ENCODE results near the gene TCERG1L. TPM values are rescaled to one million over a fixed set of nuclear protein-coding genes. Genes with fewer than 3 reads are reported as not detected.

Gene TCERG1L
- total RNA-seq, 1 donor from 2014 or later, result not detected

- no peaks in the 10 kb centered on the region for H3K36me3 ChIP-seq
- H3K27me3 ChIP-seq, result peaks cover 17% of the 10 kb centered on the region
- H3K9me3 ChIP-seq, result no peaks in the 10 kb centered on the region
- H3K4me1 ChIP-seq, result no peaks in the 10 kb centered on the region
- no peak overlapping the region for H3K27ac ChIP-seq
- ATAC-seq (no peak), DNase-seq (peak; percentile 53)
- TF ChIP-seq, protein P1, sequence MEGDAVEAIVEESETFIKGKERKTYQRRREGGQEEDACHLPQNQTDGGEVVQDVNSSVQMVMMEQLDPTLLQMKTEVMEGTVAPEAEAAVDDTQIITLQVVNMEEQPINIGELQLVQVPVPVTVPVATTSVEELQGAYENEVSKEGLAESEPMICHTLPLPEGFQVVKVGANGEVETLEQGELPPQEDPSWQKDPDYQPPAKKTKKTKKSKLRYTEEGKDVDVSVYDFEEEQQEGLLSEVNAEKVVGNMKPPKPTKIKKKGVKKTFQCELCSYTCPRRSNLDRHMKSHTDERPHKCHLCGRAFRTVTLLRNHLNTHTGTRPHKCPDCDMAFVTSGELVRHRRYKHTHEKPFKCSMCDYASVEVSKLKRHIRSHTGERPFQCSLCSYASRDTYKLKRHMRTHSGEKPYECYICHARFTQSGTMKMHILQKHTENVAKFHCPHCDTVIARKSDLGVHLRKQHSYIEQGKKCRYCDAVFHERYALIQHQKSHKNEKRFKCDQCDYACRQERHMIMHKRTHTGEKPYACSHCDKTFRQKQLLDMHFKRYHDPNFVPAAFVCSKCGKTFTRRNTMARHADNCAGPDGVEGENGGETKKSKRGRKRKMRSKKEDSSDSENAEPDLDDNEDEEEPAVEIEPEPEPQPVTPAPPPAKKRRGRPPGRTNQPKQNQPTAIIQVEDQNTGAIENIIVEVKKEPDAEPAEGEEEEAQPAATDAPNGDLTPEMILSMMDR (IDR thresholded peaks at IDR 0.05), result no peak
- no peak overlapping the region for H3K4me3 ChIP-seq
- intact Hi-C loops (cut with DNase I), result no loop called here
Observed at GRCh38 chr10:131246775-131247174, 64.7 kb downstream of the TCERG1L start.

GRCh38 chr10:131246089-131246488 lies 65.4 kb downstream of the TCERG1L start:
- TF ChIP-seq, protein P1 (IDR thresholded peaks at IDR 0.05), result no peak
- Histone ChIP-seq H3K27ac (no peak overlapping the region), H3K4me3 (no peak overlapping the region), H3K27me3 (peaks cover 17% of the 10 kb centered on the region), H3K9me3 (no peaks in the 10 kb centered on the region), H3K36me3 (no peaks in the 10 kb centered on the region), H3K4me1 (no peaks in the 10 kb centered on the region)
- peak; percentile 38 for DNase-seq
- ATAC-seq, result no peak
- intact Hi-C loops (cut with DNase I), result no loop called here

GRCh38 chr10:131245475-131246059 lies 66.0 kb downstream of the TCERG1L start:
- TF ChIP-seq, protein P1 (IDR thresholded peaks at IDR 0.05), result no peak
- no peak overlapping the region for H3K27ac ChIP-seq
- H3K4me3 ChIP-seq, result no peak overlapping the region
- no peaks in the 10 kb centered on the region for H3K9me3 ChIP-seq
- ATAC-seq, result no peak
- DNase-seq, result peak; percentile 44
- peaks cover 17% of the 10 kb centered on the region for H3K27me3 ChIP-seq
- no peaks in the 10 kb centered on the region for H3K36me3 ChIP-seq
- H3K4me1 ChIP-seq, result no peaks in the 10 kb centered on the region
- intact Hi-C loops (cut with DNase I), result no loop called here

DNA sequence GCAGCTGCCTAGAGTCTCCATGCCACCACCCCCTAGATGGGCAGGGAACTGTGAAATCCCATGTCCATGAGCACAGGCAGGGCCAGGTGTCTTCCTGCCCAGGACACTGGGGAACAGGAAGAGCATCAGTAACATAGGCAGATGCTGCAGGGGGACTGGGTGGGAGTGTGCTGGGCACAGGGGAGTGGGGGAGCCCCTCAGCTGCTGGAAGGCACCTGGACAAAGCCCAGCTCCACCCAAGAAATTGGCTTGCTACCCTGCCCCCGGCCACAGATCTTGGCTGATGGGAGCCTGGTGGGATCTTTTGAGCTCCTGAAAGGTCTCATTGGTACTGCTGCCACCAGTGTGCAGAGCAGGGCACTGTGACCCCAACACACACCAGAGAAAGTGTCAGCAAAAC lies 66.7 kb downstream of the TCERG1L start:
- no peak overlapping the region for H3K4me3 ChIP-seq
- no peaks in the 10 kb centered on the region for H3K9me3 ChIP-seq
- H3K27me3 ChIP-seq, result peaks cover 14% of the 10 kb centered on the region
- intact Hi-C loops (cut with DNase I), result no loop called here
- no peaks in the 10 kb centered on the region for H3K4me1 ChIP-seq
- DNase-seq (peak; percentile 49), ATAC-seq (no peak)
- TF ChIP-seq, protein P1 (IDR thresholded peaks at IDR 0.05), result no peak
- no peak overlapping the region for H3K27ac ChIP-seq
- H3K36me3 ChIP-seq, result no peaks in the 10 kb centered on the region

DNA sequence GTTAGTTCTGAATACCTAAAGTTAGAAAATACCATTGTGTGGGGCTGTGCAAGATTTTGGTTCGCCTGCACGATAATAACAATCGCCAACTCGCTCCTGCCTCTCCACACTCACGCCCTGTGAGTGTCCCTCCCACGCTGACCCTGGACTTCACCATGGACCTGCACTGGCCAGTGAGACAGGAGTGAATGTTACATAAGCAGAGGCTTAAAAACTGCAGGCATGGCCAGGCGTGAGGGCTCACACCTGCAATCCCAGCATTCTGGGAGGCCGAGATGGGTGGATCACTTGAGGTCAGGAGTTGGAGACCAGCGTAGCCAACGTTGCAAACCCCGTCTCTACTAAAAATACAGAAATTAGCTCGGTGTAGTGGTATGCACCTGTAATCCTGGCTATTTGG lies 68.4 kb downstream of the TCERG1L start:
- ATAC-seq (no peak), DNase-seq (peak; percentile 38)
- no peaks in the 10 kb centered on the region for H3K9me3 ChIP-seq
- no peaks in the 10 kb centered on the region for H3K36me3 ChIP-seq
- intact Hi-C loops (cut with DNase I), result no loop called here
- TF ChIP-seq, protein P1 (IDR thresholded peaks at IDR 0.05), result no peak
- no peaks in the 10 kb centered on the region for H3K4me1 ChIP-seq
- H3K4me3 ChIP-seq, result no peak overlapping the region
- no peak overlapping the region for H3K27ac ChIP-seq
- no peaks in the 10 kb centered on the region for H3K27me3 ChIP-seq

DNA sequence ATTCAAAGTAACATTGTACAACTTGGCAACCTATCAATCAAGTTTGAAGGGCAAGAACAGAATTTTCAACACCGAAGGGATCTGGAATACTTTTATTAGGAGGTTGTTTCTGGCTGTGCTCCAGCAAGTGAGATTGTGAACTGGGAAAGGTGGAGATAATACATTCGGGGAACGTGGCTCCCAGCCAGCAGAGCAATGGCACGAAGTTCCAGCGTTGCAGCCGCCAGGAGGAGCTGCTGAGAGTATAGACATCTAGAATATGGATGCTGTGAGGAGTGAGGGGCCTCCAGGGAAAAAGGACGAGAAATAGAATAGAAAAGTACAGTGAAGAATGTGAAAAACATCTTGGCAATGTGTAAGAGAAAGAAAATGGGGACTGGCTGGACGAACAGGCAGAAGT lies 69.5 kb downstream of the TCERG1L start:
- no peaks in the 10 kb centered on the region for H3K9me3 ChIP-seq
- no peak overlapping the region for H3K27ac ChIP-seq
- H3K36me3 ChIP-seq, result no peaks in the 10 kb centered on the region
- TF ChIP-seq, protein P1 (IDR thresholded peaks at IDR 0.05), result peak; percentile 42
- H3K4me1 ChIP-seq, result no peaks in the 10 kb centered on the region
- intact Hi-C loops (cut with DNase I), result no loop called here
- peak; percentile 66 for DNase-seq
- no peak for ATAC-seq
- no peaks in the 10 kb centered on the region for H3K27me3 ChIP-seq
- no peak overlapping the region for H3K4me3 ChIP-seq

All from upper lobe of right lung (tissue), 1 donor.